Suppressor macrophage (primary cell): Measurements from ENCODE around the gene PP2D1.
A peak's percentile ranks its signal among the peaks of the same experiment; 100 is the strongest.
"Not testable (repeated sequence)": the region's sequence is repeated elsewhere in the genome, so short reads cannot be mapped to it uniquely, and the experiment has no call there.

Experiments
- DNase-seq, 4 experiments: peaks; one replicate each; pipeline ENCODE4 v3.0.0-alpha.2; 2020 to 2022

The PP2D1 gene

GRCh38 chr3:19970327-19970726, 41.7 kb downstream of the PP2D1 start:
- no peak for DNase-seq

DNA sequence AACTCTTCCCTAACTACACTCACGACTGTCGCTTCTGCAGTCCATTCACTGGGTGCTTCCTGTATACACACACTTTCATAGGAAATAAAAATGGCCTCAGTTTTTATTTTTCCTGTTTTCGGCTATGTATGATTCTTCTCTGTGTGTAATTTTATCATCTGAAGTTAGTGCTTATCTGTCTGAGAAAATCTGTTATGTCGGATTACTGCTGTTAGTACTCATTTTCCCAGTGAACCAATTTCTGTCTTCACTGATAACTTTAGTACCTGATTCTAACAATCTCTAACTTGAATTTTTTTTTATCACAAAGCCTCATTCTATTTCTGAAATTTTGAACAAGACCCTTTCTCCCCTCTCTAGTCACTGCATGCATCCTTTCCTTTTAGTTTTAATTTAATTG, 44.3 kb downstream of the PP2D1 start:
- no peak for DNase-seq

- no peak for DNase-seq
Measured at GRCh38 chr3:19967208-19967607, 44.9 kb downstream of the PP2D1 start.

- no peak for DNase-seq
Measured at GRCh38 chr3:19961960-19962359, 50.1 kb downstream of the PP2D1 start.

DNA sequence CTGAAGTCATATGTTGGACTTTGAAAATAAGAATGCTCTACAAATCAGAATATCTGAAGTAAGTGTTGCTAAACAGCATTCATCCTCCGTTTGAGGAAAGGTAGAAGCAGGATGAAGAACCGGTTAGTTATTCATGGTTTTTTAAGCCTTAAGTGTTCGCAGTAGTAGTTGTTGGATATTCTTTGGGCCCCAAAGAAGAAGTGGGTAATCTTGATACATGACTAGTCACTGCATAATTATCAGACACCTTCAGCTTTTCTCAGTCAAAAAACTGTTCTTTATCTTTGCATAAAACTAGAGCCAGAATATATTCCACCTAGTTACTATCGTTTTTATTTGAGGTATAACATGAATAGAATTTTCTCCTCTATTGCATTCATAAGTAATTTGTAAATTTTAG, 51.4 kb downstream of the PP2D1 start:
- no peak for DNase-seq

GRCh38 chr3:19959505-19959904, 52.6 kb downstream of the PP2D1 start:
- DNase-seq, result no peak

- not testable (repeated sequence) for DNase-seq
Measured at GRCh38 chr3:19957354-19957753, 54.7 kb downstream of the PP2D1 start.

- DNase-seq, result no peak
Measured at GRCh38 chr3:19954676-19955075, 57.4 kb downstream of the PP2D1 start.

GRCh38 chr3:19950316-19950715, 61.7 kb downstream of the PP2D1 start:
- DNase-seq, result no peak

DNA sequence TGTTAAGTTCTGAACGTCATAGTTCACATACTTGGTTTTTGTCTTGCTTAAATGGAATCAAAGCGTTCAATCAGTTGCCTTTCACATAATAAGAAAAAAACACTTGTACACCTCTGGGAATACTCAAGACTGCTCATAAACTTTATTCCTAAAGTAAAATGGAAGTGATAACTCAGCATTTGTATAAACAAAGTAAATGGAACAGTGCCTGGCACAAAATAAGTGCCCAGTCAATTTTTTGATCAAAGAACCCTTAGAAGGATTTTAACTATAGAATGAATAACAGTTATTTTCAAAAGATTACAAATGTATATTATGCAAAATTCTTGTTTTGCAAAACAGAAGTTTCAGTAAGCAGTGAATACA, 63.9 kb downstream of the PP2D1 start:
- no peak for DNase-seq

GRCh38 chr3:19947549-19948225, 64.4 kb downstream of the PP2D1 start:
- peak; percentile 48 to 69 (median 64) for DNase-seq

DNA sequence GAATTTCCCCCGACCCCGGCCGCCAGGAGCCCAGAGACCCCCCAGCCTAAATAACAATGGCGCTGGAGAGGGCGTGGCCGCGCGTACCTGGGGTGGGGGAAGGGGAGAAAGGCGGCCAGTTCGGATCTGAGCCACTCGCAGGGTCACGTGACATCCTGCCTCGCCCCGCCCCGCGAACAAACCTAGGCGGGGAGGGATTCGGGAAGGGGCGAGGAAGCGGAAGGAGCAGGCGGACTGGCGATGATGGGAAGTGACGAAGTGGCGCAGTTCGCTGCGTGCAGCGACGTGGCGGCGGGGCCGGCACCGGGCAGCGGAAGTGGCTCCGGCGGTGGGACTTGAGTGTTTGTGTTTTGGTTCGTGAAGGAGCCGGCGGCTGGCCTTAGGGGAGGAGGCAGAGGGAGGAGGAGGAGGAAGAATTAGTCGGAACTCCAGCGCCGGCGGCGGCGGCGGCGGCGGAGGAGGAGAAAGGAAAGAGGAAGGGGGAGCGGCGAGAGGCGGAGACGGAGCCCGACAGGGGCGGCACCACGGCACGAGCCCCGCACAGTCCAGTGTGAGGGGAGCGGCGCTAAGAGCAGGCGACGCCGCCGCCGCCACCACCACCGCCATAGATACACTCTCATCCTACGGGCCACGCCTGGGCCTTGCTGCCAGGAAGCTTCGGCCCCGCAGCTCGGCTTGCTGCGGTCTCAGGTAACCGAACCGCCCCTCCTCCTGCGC, 65.1 kb downstream of the PP2D1 start, which contains the start of gene RAB5A:
Gene RAB5A (plus strand): TSS at position 266 of the 717 bp plus-strand sequence. CDS start 3,802 bp downstream, outside the sequence.
- DNase-seq, result peak; percentile 98 to 99 (median 99)

GRCh38 chr3:19945969-19946831, 65.9 kb downstream of the PP2D1 start:
- peak in 3 of 4 experiments; percentile 4 to 63 (median 15) for DNase-seq

DNA sequence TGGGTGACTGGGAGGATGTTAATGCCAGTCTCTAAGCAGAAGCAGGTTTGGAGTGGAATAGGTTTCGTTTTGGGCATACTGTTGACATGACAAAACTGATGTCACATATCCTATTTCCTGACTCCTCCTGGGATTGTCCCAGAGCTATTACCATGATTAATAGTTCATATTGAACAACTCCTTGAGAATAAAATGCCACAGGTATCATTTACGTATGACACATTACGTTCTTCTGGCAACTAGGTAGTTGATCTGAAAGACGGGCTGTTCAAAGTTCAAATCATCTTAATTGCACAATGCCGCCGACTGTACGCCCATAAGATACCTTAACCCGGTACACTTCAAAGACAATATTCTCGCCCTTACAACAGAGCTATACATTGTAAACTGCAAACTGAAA, 66.5 kb downstream of the PP2D1 start:
- no peak for DNase-seq

DNA sequence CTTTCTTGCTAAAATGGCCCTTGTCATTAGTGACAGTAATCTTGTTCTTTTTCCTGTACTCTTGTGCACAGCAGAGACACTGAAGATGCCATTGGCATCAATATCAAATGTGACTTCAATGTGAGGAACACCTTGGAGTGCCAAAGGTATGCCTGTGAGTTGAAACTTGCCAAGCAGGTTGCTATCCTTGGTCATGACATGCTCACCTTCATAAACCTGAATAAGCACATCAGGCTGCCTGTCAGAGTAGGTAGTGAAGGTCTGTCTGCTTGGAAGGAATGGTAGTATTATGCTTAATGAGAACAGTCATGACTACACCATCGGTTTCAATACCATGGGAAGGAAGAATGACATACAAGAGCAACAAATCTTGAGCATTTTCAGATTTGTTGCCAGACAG, 71.4 kb downstream of the PP2D1 start:
- no peak for DNase-seq

DNA sequence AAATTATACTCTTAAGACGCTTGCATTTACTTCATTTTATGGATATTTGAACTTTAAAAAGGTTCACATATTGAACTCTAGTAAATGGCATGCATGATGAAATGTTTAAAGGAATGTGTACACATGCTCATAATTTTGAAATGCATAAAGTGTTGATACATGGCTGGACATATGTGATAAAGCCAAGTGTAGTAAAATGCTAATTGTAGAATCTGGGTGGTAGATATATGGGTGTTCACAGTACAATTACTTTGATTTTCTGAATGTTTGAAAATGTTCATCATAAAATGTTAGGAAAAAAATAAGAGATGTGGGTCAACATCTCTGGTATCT, 73.8 kb downstream of the PP2D1 start:
- DNase-seq, result no peak

DNA sequence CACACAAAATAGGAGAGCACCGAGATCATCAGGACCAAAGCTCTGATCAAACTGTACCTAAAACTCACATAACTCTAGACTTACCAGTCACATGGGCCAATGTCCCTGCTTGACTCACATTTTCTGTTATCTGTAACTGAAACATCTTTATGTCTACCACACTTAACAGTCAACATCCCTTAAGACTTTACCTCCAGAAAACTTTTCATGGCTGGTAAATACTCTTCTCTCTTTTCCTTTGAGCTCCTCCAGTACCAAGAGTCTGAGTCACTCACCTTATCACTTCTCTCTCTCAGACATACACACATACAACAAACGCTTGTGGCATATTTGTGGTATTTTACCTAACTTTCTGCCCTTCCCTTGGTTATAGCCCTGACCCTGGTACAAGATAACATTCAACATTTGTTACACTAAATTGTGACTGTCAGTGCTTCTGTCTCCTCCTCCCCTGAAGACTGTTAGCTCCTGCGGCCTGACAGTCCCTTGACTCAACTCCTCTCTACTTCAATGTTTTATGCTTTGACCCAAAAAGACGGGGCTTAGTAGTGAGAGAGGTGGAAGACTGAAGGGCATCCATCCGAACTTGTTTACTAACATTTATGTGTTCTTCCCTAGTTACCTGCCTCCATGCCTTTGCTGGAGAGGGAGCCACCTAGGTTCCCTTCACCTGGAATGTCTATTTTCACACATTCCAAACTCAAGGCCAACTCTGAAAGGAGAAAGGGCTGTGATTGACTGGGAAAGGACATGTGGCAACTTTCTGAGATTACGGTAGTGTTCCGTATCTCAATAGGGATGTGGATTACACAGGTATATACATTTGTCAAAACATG, 74.4 kb downstream of the PP2D1 start:
- DNase-seq, result no peak
